Esophagus squamous epithelium (tissue), 4 donors: ENCODE measurements around the gene TAF6.

ENCODE experiments used
- CTCF ChIP-seq, 6 experiments: fragments of 450-650 bp in 4 of 6; fragments of 200-600 bp in 2 of 6; sonication (generic) in 2 of 6; IDR thresholded peaks; one replicate each; pipeline ENCODE4 v1.5.1; 2016 to 2019; ENCODE audit warnings: antibody characterized with exemption in 6 of 6, mild to moderate bottlenecking in 4 of 6, moderate library complexity in 4 of 6
- POLR2A ChIP-seq, 4 donors: fragments of 450-650 bp; IDR thresholded peaks; one replicate each; pipeline ENCODE4 v1.6.1; 2017; ENCODE audit warnings: antibody characterized with exemption in 4 of 4, mild to moderate bottlenecking in 4 of 4, moderate library complexity in 3 of 4

GRCh38 chr7:100148225-100148558 lies 29.0 kb upstream of the TAF6 start:
- TF ChIP-seq CTCF (IDR thresholded peaks at IDR 0.05) = no peak
- no peak for TF ChIP-seq POLR2A (IDR thresholded peaks at IDR 0.05)
